NT2/D1 (cell line): ENCODE results near the gene ACTL10.

Experiments
- DNase-seq: peaks from one replicate; pipeline ENCODE4 v3.0.0-alpha.2; 2011; ENCODE audit warnings: low read depth, low spot score
- H3K27me3 ChIP-seq: 2 replicates; pipeline ENCODE4 v1.6.0; 2011; ENCODE audit warnings: mild to moderate bottlenecking; ENCODE audit not compliant: insufficient read length, insufficient read depth
- H3K36me3 ChIP-seq: 2 replicates; pipeline ENCODE4 v1.6.1; 2011; ENCODE audit warnings: mild to moderate bottlenecking, low read length, mixed read lengths; ENCODE audit not compliant: insufficient read depth, insufficient read length
- H3K4me1 ChIP-seq: 2 replicates; pipeline ENCODE4 v1.5.1; 2011; ENCODE audit not compliant: insufficient read depth, insufficient read length
- H3K4me3 ChIP-seq: 2 replicates; pipeline ENCODE4 v1.5.1; 2011; ENCODE audit warnings: low read depth; ENCODE audit not compliant: insufficient read length
- H3K9ac ChIP-seq: 2 replicates; pipeline ENCODE4 v1.6.0; 2011; ENCODE audit warnings: low read depth; ENCODE audit not compliant: insufficient read length
- H3K9me3 ChIP-seq: 2 replicates; pipeline ENCODE4 v1.5.1; 2011; ENCODE audit warnings: mild to moderate bottlenecking, low read length; ENCODE audit not compliant: insufficient read depth
- SUZ12 ChIP-seq: IDR thresholded peaks from 2 replicates; pipeline ENCODE4 v1.6.1; 2011; ENCODE audit not compliant: insufficient read length, insufficient read depth; ENCODE audit errors: extremely low read depth
- YY1 ChIP-seq: IDR thresholded peaks from 2 replicates; pipeline ENCODE4 v1.6.1; 2011; ENCODE audit not compliant: insufficient read length, insufficient read depth
- ZNF274 ChIP-seq: IDR thresholded peaks from 2 replicates; pipeline ENCODE4 v1.6.1; 2011; ENCODE audit warnings: mild to moderate bottlenecking, low read depth, low read length

Gene ACTL10

DNA sequence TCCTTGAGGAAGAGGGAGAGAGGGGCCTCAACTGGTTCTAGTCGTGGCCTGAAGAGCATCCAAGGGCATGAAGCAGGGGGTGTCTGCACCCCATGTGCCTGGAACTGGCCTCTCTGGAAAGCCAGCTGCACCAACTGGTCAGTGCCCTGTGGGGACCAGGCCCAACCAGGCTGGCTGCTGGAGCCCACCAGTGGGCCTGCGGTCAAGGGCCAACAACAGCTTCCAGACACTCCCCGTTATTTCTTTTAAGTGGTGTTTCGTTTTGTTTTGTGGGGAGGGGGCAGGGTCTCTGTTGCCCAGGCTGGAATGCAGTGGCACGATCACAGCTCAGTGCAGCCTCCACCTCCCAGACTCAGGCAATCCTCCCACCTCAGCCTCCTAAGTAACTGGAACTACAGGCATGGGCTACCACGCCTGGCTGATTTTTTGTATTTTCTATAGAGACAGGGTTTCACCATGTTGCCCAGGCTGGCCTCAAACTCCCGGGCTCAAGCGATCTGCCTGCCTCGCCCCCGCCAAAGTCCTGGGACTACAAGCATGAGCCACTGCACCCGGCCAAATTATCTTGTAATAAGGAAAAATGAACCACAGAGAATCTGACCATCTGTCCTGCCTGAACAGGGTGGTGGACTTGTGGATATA lies 16.5 kb upstream of the ACTL10 start:
- Histone ChIP-seq H3K9ac (no peak overlapping the region), H3K27me3 (no peaks in the 10 kb centered on the region), H3K4me1 (peaks cover 7% of the 10 kb centered on the region), H3K9me3 (no peaks in the 10 kb centered on the region), H3K4me3 (no peak overlapping the region), H3K36me3 (peaks cover 12% of the 10 kb centered on the region)
- no peak for DNase-seq
- TF ChIP-seq YY1 (no peak), SUZ12 (no peak), ZNF274 (no peak)

DNA sequence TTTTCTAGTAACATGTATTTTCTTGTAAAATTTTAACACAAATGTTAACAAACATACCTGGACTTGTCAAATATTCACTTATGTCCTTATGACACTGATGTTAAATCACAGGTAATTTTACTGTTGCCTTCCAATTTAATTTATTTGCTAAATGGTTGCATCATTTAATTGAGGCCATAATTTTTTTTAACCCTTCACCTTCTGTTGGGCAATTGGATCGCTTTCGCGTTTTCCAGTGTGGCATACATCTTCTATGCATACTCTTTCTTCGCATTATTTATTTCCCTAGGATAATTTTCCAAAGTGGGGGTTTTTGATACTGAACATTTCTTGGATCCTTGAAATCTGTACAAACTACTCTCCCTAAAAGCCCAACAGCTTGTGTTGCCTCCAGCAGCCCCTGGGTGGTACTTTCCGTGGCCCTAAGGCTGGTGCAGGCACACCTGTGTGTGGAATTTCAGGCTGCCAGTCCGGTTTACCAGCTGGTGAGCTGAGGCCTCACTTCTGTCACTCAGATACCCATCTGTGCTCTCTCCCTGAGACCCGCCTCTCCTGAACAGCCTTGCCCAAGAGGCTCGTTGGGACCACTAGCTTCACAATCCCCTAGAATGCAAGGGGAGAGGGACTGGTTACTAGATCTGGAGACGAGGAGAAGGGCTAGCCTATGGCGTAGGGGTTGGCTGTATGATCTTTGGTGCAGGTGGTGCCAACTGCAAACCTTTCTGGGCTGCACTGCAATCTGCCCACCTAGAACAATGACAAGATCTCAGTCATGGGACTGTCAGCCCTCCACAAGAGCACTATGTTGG lies 15.8 kb upstream of the ACTL10 start:
- no peaks in the 10 kb centered on the region for H3K27me3 ChIP-seq
- peaks cover 7% of the 10 kb centered on the region for H3K4me1 ChIP-seq
- no peak for DNase-seq
- no peak overlapping the region for H3K4me3 ChIP-seq
- no peaks in the 10 kb centered on the region for H3K9me3 ChIP-seq
- H3K9ac ChIP-seq, result no peak overlapping the region
- no peak for TF ChIP-seq SUZ12
- no peak for TF ChIP-seq ZNF274
- TF ChIP-seq YY1, result no peak
- peaks cover 11% of the 10 kb centered on the region for H3K36me3 ChIP-seq

DNA sequence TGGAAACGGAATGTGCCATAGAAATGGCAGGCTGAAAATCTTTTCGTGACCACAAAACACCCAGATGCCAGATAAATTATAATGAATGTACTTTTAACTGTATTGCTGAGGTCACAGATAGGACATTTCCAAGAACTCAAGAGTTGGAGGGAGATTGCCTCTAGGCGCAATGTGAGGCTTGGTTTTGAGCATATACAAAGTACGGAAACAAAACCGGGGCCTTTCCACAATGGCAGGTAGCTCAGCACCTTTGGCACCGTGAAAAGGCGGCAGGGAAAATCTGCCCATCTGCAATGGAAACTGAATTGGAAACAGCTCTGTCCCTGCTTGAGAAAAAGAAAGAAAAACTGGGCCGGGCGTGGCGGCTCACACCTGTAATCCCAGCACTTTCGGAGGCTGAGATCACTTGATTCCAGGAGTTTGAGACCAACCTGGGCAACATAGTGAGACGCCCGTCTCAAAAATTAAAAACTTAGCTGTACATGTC lies 15.1 kb upstream of the ACTL10 start:
- no peaks in the 10 kb centered on the region for H3K27me3 ChIP-seq
- TF ChIP-seq ZNF274 (no peak), YY1 (no peak), SUZ12 (no peak)

DNA sequence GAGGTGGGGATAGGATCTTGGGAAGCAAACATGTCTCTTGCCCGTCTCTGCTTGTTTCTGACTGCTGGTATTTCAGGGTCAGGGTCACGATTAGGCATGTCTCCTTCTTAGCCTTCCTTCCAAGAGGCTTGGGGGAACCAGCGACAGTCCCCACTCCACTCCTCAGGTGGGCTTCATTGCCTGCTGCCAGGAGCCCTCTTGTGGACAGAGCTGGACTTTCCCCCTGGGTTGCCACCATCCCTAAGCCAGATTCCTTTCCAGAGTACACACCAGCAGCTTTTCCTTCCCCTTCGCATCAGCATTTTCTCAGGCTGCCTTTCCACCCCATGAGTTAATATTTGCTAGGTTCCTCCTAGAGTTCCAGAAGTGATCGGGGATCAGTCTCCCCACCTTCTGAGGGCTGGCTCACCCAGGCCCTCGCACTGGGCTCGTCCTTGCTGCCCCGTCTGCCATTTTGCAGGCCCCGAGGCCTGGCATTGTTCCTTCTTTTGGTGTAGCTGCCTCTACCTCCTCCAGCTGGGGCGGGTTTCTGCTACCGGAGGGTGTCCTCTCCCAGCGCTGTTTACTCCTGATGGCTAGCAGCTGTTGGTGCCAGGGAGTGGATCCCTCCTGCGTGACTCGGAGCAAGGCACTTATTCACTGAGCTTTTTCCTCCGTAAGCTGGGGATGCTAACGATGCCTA lies 13.4 kb upstream of the ACTL10 start:
- no peak overlapping the region for H3K9ac ChIP-seq
- no peak overlapping the region for H3K4me3 ChIP-seq
- H3K9me3 ChIP-seq, result no peaks in the 10 kb centered on the region
- DNase-seq, result no peak
- H3K4me1 ChIP-seq, result peaks cover 7% of the 10 kb centered on the region
- TF ChIP-seq YY1 (no peak), SUZ12 (no peak), ZNF274 (no peak)
- no peaks in the 10 kb centered on the region for H3K27me3 ChIP-seq
- H3K36me3 ChIP-seq, result peaks cover 35% of the 10 kb centered on the region

More for the DNA sequence above, 15.1 kb upstream of the ACTL10 start:
- Histone ChIP-seq H3K4me3 (no peak overlapping the region), H3K4me1 (peaks cover 7% of the 10 kb centered on the region), H3K36me3 (peaks cover 17% of the 10 kb centered on the region), H3K9ac (no peak overlapping the region), H3K9me3 (no peaks in the 10 kb centered on the region)
- no peak for DNase-seq

DNA sequence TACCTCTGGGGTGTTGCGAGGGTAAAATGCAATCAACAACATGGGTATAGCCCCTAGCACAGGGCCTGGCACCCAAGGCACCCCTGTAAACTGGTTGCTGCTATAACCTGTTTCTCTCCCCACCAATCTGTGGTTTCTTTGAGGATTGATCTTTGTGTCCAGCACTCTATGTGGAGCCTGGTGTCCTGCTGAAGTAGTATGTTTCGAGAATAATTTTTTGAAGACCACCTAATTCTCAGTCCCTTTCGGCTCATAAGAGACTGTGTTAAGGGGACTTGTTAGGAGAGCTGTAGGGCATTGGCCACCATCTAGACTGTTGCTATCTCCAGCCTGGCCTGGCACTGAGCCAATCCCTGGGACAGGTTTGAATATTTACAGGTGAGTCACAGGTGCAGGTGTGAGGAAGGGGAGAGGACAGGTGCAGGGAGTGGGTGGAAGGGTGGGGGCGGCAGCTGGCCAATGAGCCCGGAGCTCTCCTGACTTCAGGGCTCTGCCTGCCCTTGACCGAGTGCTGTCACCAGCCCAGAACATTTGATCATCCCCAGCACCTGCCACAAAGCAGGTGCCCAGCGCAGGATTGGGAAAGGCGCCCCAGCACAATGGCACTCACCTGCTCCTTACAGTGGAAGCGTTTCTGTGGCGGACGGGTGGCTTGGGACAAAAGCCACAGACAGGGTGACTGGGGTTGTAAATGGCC lies 12.7 kb upstream of the ACTL10 start:
- Histone ChIP-seq H3K4me3 (no peak overlapping the region), H3K4me1 (peaks cover 7% of the 10 kb centered on the region), H3K9ac (no peak overlapping the region), H3K36me3 (peaks cover 42% of the 10 kb centered on the region), H3K27me3 (no peaks in the 10 kb centered on the region), H3K9me3 (no peaks in the 10 kb centered on the region)
- TF ChIP-seq YY1 (no peak), SUZ12 (no peak), ZNF274 (no peak)
- DNase-seq, result no peak

DNA sequence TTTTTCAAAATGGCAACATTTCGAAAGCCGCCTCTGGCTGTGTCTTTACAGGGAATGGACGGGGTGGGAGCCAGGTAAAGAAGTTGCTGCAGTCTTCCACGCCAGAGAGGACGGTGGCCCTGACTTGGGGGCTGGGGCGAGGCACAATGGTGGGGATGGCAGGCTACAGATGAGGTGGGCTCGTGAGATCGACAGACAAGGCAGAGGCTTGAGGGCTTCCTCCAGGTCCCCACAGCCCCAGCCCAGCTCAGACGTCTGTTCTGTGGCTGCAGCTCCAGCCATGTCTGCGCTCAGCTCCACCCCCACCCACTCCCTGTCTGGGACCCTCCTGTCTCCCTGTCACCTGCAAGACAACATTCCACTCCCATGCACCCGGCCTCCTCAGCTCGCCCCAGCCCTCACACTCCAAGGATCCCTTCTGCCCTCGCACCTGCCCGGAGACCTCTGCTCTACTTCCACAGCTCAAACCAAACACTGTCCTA lies 12.0 kb upstream of the ACTL10 start:
- DNase-seq, result no peak
- Histone ChIP-seq H3K9ac (no peak overlapping the region), H3K36me3 (peaks cover 48% of the 10 kb centered on the region), H3K4me3 (no peak overlapping the region), H3K4me1 (peaks cover 2% of the 10 kb centered on the region), H3K9me3 (no peaks in the 10 kb centered on the region), H3K27me3 (no peaks in the 10 kb centered on the region)
- TF ChIP-seq ZNF274 (no peak), YY1 (no peak), SUZ12 (no peak)
